HepG2 (cell line): ENCODE data around the gene DNM1. TPM values are rescaled to one million over a fixed set of nuclear protein-coding genes. Genes with fewer than 3 reads are reported as not detected.

Experiments
- ELK4 ChIP-seq: sonication (generic); formaldehyde crosslinking; IDR thresholded peaks from 2 replicates; pipeline ENCODE4 v1.9.0; 2021; ENCODE audit warnings: missing genetic modification reagents, borderline replicate concordance
- HES4 ChIP-seq: sonication (generic); formaldehyde crosslinking; IDR thresholded peaks from 2 replicates; pipeline ENCODE4 v1.9.0; 2021; ENCODE audit warnings: mild to moderate bottlenecking, missing genetic modification reagents, borderline replicate concordance
- SKI ChIP-seq: fragments of 450-650 bp; IDR thresholded peaks from one replicate; pipeline ENCODE4 v1.6.1; 2018; ENCODE audit warnings: mild to moderate bottlenecking; ENCODE audit not compliant: partially characterized antibody
- ZSCAN31 ChIP-seq: sonication (generic); formaldehyde crosslinking; IDR thresholded peaks from 2 replicates; pipeline ENCODE4 v1.5.0; 2020; ENCODE audit warnings: low read depth, mild to moderate bottlenecking, missing genetic modification reagents
- microRNA counts: library from miRNA; unstranded; fragments of <30 nt; microRNA quantifications from one replicate; lab custom pipeline; 2015
- microRNA-seq: library from miRNA; unstranded; fragments of <30 nt; microRNA quantifications from one replicate; pipeline ENCODE4, GENCODE V29; 2020
- polyA plus RNA-seq, 8 experiments: library from polyadenylated mRNA; depleted of rRNA in 3 of 8; stranded (reverse) in 7 of 8; unstranded in 1 of 8; fragments of >200 nt; fragmentation: Illumina TruSeq in 4 of 8; extraction: Trizol in 4 of 8; gene quantifications; 2 replicates each; pipeline versions ENCODE4 v1.2.1 to v1.2.3, GENCODE V29; 2011 to 2016; ENCODE audit warnings: low read depth in 4 of 8, missing spikeins in 1 of 8, mixed read lengths in 1 of 8; ENCODE audit not compliant: insufficient read depth in 1 of 8
- small RNA-seq, 3 experiments: library from RNA; depleted of rRNA; stranded (forward); fragments of <200 nt; gene quantifications; one replicate each; pipeline ENCODE3, GENCODE V24; 2012; ENCODE audit warnings: low read depth in 2 of 3, low replicate concordance in 1 of 3; ENCODE audit not compliant: insufficient read length in 3 of 3, insufficient read depth in 2 of 3
- total RNA-seq, 5 experiments: library from RNA; depleted of rRNA; stranded (reverse); fragments of >200 nt; fragmentation: Illumina TruSeq; extraction: Trizol; gene quantifications; 2 replicates each; pipeline ENCODE4 v1.2.3, GENCODE V29; 2016; ENCODE audit warnings: low read depth in 1 of 5

The DNM1 gene
- total and polyA plus RNA-seq, 2 of the 13 experiments (the other 11 are each of a cell fraction or from before 2014, with no cell fraction given): 0.13 to 0.58 TPM

- TF ChIP-seq ZSCAN31 (no peak), ELK4 (CRISPR knock-in tag) (no peak), SKI (no peak), HES4 (CRISPR knock-in tag) (no peak)
- TF ChIP-seq, all 625 proteins: peak for 0
These were observed 101.2 kb downstream of the DNM1 start (continued) for GRCh38 chr9:128304136-128304970.

MicroRNA genes within 50 kb of the gene (microRNA counts, 767-probe panel; counts per million panel counts)
- not detected for microRNA hsa-miR-199b-5p (lab: Ali Mortazavi, UCI)
- microRNA hsa-miR-3154 (lab: Ali Mortazavi, UCI): not detected

Small RNA genes within 50 kb of the gene (microRNA-seq; reads per million reads assigned to microRNA genes)
- gene MIR199B (100 reads per million, percentile 73 among the genes with 10 or more reads in this experiment), gene MIR3154 (0.51 reads per million)

Small RNA genes within 50 kb of the gene (small RNA-seq; reads per million reads assigned to genes)
- gene MIR199B (2.0 to 687 (median 117) reads per million in 3 experiments), gene MIR3154 (0 reads per million in 3 experiments)

Other genes with a start within 250 kb of the DNM1 start
- 16.1 and 16.6 TPM in 2 replicates for gene EEIG1, start 222.4 kb upstream of the DNM1 start, total RNA-seq (2016; rRNA removed; fragmentation: Illumina TruSeq; extraction: Trizol)
- 25.2 and 30.1 TPM in 2 replicates for gene EEIG1, start 222.4 kb upstream of the DNM1 start, polyA plus RNA-seq (2011; rRNA removed)
- gene NAIF1, start 136.1 kb upstream of the DNM1 start, total RNA-seq (2016; rRNA removed; fragmentation: Illumina TruSeq; extraction: Trizol): 6.0 and 6.6 TPM in 2 replicates
- 6.9 TPM in 2 replicates for gene NAIF1, start 136.1 kb upstream of the DNM1 start, polyA plus RNA-seq (2011; rRNA removed)
- gene SLC25A25, start 135.1 kb upstream of the DNM1 start, total RNA-seq (2016; rRNA removed; fragmentation: Illumina TruSeq; extraction: Trizol): 18.5 and 24.8 TPM in 2 replicates
- 10.5 and 16.7 TPM in 2 replicates for gene SLC25A25, start 135.1 kb upstream of the DNM1 start, polyA plus RNA-seq (2011; rRNA removed)
- 68.5 and 79.8 TPM in 2 replicates for gene PTGES2, start 75.7 kb upstream of the DNM1 start, total RNA-seq (2016; rRNA removed; fragmentation: Illumina TruSeq; extraction: Trizol)
- gene PTGES2, start 75.7 kb upstream of the DNM1 start, polyA plus RNA-seq (2011; rRNA removed): 63.7 and 67.2 TPM in 2 replicates
- 0.34 and 0.38 TPM in 2 replicates for gene LCN2, start 53.9 kb upstream of the DNM1 start, total RNA-seq (2016; rRNA removed; fragmentation: Illumina TruSeq; extraction: Trizol)
- 1.4 and 2.3 TPM in 2 replicates for gene LCN2, start 53.9 kb upstream of the DNM1 start, polyA plus RNA-seq (2011; rRNA removed)
- 22.2 and 33.1 TPM in 2 replicates for gene BBLN, start 43.1 kb upstream of the DNM1 start, total RNA-seq (2016; rRNA removed; fragmentation: Illumina TruSeq; extraction: Trizol)
- 27.6 and 29.5 TPM in 2 replicates for gene BBLN, start 43.1 kb upstream of the DNM1 start, polyA plus RNA-seq (2011; rRNA removed)
- gene CIZ1, start 11.8 kb upstream of the DNM1 start, total RNA-seq (2016; rRNA removed; fragmentation: Illumina TruSeq; extraction: Trizol): 25.8 and 30.6 TPM in 2 replicates
- 50.3 and 54.7 TPM in 2 replicates for gene CIZ1, start 11.8 kb upstream of the DNM1 start, polyA plus RNA-seq (2011; rRNA removed)
- 35.4 and 45.8 TPM in 2 replicates for gene GOLGA2, start 72.6 kb downstream of the DNM1 start, total RNA-seq (2016; rRNA removed; fragmentation: Illumina TruSeq; extraction: Trizol)
- 43.0 and 45.3 TPM in 2 replicates for gene GOLGA2, start 72.6 kb downstream of the DNM1 start, polyA plus RNA-seq (2011; rRNA removed)
- 39.2 and 46.5 TPM in 2 replicates for gene SWI5, start 72.9 kb downstream of the DNM1 start, total RNA-seq (2016; rRNA removed; fragmentation: Illumina TruSeq; extraction: Trizol)
- gene SWI5, start 72.9 kb downstream of the DNM1 start, polyA plus RNA-seq (2011; rRNA removed): 41.0 and 48.7 TPM in 2 replicates
- 41.2 and 57.8 TPM in 2 replicates for gene TRUB2, start 119.1 kb downstream of the DNM1 start, total RNA-seq (2016; rRNA removed; fragmentation: Illumina TruSeq; extraction: Trizol)
- 22.3 and 26.5 TPM in 2 replicates for gene TRUB2, start 119.1 kb downstream of the DNM1 start, polyA plus RNA-seq (2011; rRNA removed)
- 16.2 and 26.1 TPM in 2 replicates for gene COQ4, start 119.5 kb downstream of the DNM1 start, total RNA-seq (2016; rRNA removed; fragmentation: Illumina TruSeq; extraction: Trizol)
- gene COQ4, start 119.5 kb downstream of the DNM1 start, polyA plus RNA-seq (2011; rRNA removed): 36.0 and 37.5 TPM in 2 replicates
- gene SLC27A4, start 137.1 kb downstream of the DNM1 start, total RNA-seq (2016; rRNA removed; fragmentation: Illumina TruSeq; extraction: Trizol): 9.3 and 18.8 TPM in 2 replicates
- gene SLC27A4, start 137.1 kb downstream of the DNM1 start, polyA plus RNA-seq (2011; rRNA removed): 10.6 and 16.9 TPM in 2 replicates
- gene URM1, start 168.0 kb downstream of the DNM1 start, total RNA-seq (2016; rRNA removed; fragmentation: Illumina TruSeq; extraction: Trizol): 37.1 and 42.1 TPM in 2 replicates
- gene URM1, start 168.0 kb downstream of the DNM1 start, polyA plus RNA-seq (2011; rRNA removed): 41.3 and 51.5 TPM in 2 replicates
- 4.2 and 9.0 TPM in 2 replicates for gene CERCAM, start 217.5 kb downstream of the DNM1 start, total RNA-seq (2016; rRNA removed; fragmentation: Illumina TruSeq; extraction: Trizol)
- gene CERCAM, start 217.5 kb downstream of the DNM1 start, polyA plus RNA-seq (2011; rRNA removed): 17.1 and 19.6 TPM in 2 replicates